HG02981 (cell line): Measurements from ENCODE around the gene DHX8.

Experiments
- ATAC-seq: cut with Tn5 transposase; IDR thresholded peaks from one replicate; pipeline ENCODE4 v1.9.1; 2021; ENCODE audit warnings: mild to moderate bottlenecking, moderate library complexity; ENCODE audit not compliant: unreplicated experiment

The DHX8 gene

DNA sequence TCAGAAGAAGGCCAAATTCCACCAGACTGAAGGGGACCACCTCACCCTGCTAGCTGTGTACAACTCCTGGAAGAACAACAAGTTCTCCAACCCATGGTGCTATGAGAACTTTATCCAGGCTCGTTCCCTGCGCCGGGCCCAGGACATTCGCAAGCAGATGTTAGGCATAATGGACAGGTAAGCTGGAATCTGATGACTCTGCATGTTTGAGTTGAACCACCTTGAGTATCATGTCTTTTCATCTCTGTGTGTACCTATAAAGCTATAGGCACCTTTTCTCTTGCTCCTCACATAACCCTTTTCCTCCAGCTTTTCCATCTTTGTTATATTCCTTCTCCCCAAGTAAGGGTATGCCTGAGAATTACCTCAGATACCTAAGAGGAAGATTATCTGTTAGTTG lies 37.6 kb downstream of the DHX8 start:
- no peak for ATAC-seq

DNA sequence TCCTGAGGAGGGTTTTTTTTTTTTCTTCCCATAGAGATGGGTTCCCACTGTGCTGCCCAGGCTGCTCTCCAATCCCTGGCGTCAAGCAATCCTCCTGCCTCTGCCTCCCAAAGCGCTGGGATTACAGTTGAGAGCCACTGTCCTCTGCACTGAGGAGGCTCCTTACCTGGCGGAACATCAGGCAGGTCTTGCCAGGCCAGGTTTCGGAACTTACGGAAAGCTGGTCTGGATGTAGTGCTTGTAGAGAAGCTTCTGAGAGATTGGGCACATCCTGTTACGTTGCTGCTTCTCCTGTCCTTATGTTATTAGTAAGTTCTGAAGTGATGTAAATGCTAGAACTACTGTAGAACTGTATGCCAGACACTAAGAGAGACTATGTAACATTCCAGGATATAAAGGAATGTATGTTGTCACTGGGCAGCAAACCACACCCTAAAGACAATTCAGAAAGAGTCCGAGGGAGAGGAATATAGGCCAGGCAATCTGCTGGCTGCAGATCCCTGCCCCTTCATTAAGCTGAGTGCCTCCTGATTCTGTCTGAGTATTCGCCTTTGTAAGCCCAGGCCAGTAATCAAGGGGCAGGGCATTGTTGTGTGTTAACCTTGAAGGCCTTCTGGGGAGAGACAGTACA lies 41.3 kb downstream of the DHX8 start:
- no peak for ATAC-seq

DNA sequence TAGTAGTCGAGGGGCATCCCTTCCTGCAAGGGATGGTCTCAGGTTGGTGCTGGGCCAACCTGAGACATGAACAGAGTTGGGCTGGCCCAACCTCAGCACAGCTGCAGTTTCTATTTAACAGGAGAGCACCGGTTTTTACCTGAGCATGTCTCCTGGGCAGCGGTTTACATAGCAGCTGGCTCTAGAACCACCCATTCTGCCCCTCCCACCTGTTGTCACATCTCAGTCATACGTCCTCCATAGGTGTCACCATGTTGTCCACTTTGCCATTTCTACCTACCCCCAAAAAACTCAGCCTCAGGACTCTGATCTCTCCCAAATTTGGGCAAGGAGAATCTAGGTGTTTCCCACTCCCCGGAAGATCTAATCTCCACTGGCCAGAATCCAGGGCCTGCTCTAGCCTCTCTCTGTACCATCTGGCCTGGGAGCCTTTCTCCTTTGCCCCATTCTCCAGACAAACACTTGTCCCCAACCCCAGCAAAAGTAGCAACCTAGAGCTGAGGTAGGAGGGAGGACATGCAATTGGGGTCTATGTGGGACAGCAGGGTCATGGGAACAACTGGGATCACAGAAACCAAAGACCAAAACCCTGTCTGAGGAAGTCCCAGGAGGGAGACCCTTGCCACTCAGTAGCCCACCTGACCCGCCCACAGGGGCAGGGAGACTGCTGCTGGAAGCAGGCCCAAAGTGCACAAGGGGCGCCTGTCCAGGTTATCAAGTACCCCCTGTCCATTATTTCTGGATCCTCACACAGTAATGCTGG lies 43.3 kb downstream of the DHX8 start:
- ATAC-seq: no peak

DNA sequence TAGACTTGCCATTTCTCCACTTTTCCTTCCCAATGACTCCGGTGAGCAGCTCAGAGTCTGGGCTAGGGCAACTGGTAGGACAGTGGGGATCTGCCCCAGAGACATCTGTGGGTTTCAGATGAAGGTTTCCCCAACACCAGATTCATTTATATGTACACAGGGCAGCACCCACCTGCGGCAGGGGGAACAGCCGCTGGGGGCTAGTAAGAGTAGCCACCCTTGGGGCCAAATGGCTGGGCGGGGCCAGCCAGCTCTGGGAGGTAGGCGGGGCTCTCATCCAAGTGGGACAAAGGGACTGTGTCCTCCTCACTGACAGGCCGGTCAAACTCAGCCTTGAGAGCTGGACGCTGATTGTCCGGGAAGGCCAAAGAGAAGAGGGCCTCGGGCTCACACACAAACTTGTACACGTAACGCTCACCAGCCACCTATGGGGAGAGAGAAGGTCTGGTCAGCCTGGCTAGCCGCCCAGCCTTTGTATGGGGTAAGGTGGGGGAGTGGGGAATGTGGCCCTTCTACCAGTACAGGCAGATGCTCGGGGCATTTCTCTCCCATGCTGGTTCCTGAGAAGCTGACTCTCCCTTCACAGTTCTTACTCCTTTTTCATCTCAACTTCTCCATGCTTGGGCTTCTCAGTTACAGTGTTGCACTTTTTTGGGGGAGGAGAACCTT lies 44.7 kb downstream of the DHX8 start:
- ATAC-seq: no peak

DNA sequence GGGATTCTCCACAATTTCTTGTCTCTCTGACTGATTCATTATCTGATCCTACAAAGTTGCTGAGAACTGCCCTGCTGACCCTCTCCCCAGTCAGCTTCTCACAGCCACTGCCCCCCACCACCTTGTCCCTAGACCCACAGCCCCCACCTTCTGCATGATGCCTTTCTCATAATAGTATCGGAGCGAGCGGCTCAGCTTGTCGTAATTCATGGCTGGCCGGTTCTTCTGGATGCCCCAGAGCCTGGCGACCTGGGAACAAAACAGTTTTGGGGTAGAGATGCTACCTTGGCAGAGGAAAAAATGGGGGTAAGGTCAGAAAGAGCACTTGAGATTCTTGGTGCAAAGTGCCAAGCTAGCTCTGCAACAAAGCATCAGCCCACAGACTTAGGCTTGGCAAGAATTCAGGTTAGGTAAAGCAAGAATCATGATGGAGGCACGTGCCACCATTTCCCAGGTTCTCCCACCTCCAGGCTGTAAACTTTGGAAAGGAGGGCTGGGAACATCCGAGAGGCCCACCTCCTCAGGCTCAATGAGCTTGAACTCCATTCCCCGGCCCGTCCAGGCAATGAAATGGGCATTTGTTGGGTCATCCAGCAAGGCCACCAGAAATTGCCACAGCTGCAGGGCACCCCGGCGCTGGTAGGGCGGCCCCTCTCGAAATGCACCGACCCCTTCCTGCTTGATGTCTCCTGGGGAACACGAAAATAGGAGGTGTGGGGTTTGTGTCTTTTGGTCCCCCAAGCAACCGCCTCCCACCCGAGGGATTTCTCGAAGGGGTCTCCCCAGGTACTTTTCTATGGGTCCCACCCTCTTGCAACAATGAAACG lies 45.4 kb downstream of the DHX8 start:
- no peak for ATAC-seq

DNA sequence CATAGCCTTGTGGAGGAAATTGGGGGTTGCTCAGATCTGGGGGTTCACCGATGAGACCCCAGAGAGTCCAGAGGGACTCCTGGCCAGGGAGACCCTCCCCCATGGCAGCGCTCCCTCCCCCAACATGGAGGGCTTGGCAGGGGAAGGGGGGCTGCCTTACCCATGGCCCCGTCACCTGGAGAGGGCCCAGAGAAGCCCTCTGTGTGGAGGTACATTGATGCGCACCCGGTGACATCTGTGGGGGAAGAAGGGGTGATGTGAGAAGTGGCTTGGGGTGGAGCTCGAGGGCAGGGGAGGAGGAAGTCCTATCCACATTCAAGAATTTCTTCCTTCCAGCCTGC lies 46.1 kb downstream of the DHX8 start:
- no peak for ATAC-seq

DNA sequence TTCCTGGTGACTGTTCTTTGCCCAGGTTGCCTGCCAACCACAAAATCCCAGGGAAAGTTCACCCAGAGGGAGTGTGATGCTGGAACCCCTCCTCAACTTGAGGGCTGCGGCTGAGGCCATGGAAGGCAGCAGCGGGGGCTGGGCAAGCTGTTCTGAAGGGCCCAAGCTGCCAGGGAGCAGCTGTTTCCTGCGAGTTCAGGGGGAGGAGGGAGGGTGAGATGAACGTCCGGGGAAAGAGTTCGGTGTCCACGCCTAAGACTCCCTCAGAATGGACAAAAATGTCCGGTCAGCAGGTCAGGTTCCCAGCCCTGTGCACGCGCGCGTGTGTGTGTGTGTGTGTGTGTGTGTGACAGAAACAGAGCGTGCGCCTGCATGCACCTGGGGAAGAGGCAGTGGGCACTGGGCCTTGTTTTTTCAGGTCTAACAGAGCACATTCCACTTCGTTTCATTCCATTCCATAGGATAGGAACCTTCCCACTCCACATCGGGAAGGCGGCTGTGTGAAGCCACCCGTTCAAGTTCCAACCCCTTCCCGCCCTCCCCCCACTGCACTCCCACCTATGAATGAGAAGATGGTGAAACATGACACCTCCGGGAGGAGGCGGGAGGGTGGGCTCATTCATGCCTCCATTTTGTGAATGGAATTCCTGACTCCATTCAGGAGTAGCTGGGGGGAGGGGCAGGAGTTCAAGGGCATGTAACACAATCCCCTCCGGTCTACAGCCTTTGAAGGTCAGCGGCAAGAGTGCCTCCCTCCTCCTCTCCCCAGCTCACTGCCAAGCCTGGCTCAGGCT lies 46.7 kb downstream of the DHX8 start:
- ATAC-seq: no peak

DNA sequence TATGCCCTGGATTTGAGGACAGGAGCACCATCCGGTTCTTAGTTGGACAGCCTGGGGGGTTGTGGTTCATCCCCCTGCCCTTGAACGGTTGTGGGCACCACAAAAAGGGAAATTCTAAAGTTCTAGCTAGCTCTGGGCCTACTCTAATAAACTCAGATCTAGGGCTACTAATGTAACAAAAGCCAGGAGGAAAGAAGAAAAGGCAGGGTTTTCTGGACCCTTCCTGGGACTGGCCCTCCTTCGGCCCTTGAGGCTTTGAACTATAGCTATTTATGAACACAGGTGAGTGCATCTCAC lies 47.3 kb downstream of the DHX8 start:
- no peak for ATAC-seq

DNA sequence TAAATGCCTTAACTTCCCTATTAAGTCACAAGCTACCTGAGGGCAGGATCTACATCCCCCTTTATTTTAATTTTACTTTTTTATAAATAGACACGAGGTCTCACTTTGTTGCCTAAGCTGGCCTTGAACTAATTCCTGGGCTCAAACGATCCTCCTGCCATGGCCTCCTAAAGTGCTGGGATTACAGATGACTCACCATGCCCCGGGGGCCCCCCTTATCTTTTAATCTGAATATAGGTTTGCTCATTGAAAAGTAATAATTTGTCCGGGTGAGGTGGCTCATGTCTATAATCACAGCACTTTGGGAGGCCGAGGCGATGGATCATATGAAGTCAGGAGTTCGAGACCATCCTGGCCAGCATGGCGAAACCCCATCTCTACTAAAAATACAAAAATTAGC lies 48.2 kb downstream of the DHX8 start:
- ATAC-seq: no peak

DNA sequence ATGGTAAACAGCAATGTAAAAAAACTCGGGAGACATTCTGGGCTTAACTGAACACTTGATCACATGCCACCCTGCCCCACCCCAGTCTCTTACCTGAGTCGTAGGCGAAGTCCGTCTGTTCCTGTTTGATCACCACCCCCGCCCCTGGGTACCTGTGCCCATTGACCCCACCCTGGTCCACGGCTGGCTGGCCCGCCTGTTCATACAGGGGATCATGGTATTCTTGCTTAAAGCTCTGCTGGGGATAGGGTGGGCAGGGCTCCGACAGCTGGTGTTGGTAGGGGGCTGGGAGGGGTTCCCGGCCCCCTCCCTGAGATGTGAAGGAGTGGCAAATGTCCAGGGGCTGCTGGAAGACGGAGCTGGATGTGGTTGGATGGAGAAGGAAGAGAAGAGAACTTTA lies 48.8 kb downstream of the DHX8 start:
- no peak for ATAC-seq

DNA sequence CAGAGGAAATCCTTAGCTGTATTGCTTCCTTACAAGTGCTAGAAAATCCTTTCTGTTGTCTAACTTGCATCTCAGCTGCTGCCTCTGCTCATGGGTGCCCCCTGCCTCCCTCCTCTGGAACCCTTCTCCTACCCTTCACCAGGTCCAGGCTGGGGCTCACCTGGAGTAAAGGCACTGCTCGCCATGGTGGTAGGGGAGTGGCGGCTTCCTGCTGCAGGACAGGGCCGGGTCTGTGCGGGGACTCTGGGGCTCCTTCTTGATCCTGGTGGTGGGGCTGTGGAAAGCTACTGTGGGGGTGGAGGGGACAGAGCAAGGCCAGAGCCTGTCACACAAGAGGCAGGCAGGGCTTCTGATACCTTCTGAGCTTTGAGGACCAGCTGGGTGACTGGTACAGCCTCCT lies 49.9 kb downstream of the DHX8 start:
- no peak for ATAC-seq

DNA sequence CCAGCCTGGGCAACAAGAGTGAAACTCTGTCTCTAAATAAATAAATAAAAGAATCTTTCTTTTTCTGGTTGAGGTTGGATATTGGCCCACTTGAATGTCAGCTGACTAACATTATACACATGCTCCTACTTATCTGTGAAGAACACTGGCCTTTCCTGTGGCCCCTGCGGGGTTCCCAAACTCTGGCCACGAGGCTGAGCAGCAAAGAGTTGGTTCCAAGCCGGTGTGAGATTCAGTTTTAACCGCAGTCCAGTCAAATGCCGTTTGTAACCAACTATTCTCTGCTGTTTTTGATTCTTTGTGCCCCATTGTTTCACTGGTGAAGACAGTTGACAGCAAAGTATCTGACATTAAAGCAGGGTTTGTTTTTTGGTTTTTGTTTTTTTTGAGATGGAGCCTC lies 51.1 kb downstream of the DHX8 start:
- no peak for ATAC-seq

DNA sequence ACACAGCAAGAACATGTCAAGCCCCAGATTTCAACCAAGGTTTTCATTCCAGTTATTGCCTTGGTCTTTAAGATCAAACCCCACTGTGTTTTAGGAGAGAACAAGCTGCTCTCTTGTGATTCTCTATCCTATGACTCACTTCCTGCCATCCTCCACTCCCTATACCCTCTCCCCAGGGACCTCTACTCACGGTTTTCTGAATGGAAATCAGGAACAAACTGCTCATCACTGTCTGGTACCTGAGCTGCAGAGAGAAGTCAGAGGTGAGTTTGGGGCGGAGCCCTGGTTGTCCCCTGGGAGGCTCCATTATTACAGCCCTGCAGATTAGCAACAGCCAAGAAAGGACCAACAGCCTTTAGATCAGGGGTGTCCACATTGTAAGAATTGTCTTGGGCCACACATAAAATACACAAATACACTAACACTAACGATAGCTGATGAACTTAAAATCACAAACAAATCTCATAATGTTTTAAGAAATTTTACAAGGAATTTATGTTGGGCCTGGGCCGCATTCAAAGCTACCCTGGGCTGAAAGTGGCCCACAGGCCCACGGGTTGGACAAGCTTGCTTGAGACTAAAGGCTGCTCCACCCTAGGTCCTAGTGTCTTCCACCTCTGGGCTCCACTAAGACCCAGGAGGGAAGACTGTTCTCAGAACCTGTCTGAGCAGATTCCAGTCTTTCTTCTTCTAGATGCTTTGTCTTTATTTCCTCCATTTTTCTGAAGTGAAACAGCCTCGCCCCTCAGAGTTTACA lies 52.6 kb downstream of the DHX8 start:
- ATAC-seq: no peak

DNA sequence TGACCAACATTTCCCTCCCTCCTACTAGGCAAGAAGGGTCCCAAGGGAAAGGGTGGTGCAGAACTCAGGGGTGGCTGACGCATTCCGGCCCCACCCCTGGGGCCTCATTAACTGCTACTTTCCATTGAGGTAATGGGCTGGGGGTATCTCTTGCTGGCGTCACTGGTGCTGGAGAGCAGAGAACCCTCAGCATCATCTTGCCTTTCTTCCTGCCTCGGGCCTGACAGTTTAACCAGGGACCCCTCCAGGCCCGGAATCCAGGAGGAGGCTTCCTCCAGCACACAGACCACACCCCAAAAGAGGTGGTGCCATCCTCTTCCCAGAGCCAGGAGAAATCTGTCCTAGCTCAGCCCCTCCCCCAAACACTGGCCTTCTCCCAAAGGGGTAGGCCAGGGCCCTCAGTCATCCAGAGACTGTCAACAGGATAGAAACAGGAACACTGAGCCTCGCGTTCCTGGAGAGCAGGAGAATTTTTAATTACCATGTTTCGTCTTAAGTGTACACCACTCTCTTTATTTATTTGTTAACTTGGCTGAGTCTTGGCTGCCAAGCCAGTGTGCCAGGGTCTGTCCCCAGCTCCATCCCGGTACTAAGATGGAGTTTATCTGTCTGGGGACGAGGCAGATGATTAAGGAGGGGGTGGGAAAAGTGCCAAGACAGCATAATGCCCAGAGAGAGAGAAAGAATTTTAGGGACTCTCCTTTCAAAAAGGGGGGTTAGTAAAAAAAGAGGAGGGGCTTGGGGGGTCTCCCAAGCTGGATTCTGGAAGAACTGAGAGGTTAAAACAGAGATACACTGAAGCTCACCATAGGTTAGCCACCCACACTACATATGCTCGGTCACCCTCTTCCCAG lies 57.3 kb downstream of the DHX8 start:
- ATAC-seq: no peak

DNA sequence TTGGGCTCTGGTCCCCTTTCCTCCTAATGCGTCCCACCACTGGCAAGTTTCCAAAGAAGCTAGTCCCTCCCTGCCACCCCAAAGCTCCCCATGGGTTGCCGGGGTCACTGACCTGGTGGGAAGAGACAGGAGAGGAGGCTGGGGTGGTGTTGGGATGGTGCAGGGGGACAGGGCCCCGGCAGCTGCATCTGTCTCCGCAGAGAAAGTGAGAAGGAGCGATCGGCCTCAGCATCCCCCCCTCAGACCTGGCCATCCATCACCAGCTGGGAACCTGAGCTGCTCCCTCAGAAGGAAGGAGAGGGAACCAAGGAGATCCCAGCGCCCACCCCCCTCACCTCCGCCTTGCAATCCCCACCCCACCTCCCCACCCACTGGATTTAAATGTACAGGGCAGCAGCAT lies 59.1 kb downstream of the DHX8 start:
- no peak for ATAC-seq

DNA sequence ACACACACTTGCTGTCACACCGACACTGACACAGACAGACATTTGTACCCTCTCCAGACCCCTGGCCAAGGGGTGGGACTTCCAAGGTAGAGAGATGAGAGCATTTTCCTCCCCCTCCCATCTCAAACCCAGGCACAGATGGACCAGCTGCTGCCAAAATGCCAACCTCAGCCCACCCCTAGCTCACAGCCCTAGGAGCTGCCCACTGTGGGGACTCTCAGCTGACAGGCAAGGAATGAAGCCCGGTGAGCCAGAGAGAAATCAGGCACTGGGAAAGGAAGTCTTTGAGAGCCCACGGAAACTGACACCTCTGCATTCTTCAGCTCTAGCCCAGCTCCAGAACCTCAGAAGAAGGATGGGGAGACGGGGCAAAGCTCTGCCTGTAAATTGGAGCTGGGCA lies 59.5 kb downstream of the DHX8 start:
- no peak for ATAC-seq

DNA sequence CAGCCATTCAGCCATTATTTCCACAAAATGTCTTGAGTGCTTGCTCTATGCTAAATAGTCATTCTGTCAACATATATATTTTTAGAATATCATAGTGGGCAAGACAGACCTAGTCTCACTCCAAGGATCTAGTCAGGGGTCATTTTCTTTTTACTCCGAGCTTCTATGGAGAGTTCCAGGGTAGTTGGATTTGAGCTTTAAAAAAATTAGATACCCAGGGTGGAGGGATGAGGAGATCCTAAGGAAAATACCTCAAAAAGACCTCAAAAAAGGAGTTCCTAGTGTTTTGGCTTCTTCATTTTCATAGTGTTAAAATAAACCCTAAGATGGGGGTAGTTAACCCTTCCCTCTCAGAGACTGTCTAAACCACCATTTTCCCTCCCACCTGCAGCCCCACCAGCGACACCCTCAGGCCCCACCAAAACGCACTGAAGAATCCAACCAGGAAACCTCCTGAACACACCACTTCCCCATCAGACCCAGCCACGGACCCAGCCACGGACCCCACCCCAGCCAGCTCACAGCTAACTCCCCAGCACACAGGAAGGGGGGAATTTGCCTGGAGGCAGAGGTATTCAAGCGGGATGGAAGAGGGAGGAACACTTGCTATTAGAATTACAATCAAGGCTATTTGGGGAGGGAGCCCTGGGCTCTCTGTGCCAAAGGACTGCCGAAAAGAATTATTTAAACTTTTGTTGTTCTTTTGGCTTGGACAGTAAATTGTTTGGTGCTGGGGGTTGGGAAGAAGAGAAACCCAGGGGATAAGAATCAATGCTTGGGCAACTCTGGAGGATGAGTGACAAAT lies 60.2 kb downstream of the DHX8 start:
- no peak for ATAC-seq

DNA sequence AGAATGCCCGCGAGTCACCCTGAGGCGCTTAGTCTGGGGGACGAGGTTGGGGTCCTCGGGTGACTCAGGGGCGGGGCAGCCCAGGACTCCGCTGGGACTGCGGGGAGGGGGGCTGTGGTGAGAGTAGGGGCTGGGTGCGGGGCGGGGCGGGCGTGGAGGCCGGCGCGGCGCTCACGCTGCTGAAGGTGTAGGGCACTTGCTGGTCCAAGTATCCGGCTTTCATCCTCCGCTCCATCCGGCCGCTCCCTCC lies 61.5 kb downstream of the DHX8 start:
- peak; percentile 9 for ATAC-seq
